Renal cortical epithelial cell (primary cell): Measurements from ENCODE around the gene CTNND1. TPM values are rescaled to one million over a fixed set of nuclear protein-coding genes. Genes with fewer than 3 reads are reported as not detected.
A peak's percentile ranks its signal among the peaks of the same experiment; 100 is the strongest.

Experiments
- DNase-seq: peaks from one replicate; pipeline ENCODE4 v3.0.0-alpha.2; 2011; ENCODE audit warnings: low read depth
- total RNA-seq: library from RNA; depleted of rRNA; stranded (reverse); fragments of >200 nt; gene quantifications from 2 replicates; pipeline ENCODE4 v1.2.3, GENCODE V29; 2014

CTNND1 gene
- total RNA-seq, 1 donor from 2014 or later, result 260 TPM

DNA sequence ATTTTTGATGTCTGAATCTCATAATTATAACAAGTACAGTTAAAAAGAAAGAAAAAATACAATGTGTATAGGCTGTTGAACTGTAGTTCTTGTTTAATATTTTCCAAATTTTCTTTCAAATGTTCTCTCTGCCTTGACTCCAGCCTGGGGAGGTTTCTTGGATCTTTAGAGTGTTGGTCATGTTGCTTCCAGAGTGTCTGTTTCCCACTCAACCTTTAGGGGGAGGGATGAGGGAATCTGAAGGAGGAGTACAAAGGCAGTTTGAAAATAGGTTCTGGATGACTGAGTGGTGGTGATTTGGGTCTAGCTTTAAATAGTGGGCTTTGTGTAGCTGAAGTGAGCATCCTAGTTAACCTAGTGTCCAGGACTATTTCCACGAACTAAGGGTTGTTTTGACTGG lies 2.0 kb downstream of the CTNND1 start:
- DNase-seq, result peak; percentile 72

DNA sequence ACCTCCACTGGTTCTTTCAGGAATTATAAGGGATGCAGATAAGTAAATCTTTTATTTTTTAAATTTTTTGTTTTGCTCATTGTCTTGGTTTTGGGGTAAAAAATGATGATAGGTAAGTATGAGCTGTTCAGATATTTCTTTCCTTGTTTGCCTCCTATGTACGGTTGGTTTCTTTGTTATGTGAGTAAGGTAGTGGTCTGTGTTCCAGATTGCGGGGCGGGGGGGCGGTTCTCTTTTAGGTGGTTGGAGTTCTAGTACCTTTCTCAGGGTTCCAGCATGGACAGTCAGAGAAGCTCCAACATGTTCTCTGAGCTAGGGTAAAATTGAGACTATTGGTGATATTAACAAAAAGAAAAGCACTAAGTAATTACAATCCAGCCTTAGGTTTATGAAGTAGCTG lies 2.4 kb downstream of the CTNND1 start:
- no peak for DNase-seq

DNA sequence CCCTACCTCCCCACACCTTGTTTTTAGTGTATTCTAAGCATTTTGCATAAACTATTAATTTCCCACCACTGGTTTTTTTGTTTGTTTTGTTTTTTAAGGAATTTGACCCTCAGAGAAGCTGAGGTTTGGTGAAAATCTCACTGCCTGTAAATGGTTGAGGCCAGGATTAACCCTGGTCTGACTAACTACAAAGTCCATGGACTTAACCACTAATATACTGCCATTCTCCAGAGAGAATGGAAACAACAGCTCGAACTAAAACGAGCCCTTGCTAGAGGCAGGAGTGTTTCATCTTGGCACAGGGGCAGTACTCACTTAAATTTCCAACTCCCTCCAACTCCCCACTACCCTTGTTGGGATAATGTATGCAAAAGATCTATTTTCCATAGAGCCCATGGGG lies 3.0 kb downstream of the CTNND1 start:
- DNase-seq, result peak; percentile 54

DNA sequence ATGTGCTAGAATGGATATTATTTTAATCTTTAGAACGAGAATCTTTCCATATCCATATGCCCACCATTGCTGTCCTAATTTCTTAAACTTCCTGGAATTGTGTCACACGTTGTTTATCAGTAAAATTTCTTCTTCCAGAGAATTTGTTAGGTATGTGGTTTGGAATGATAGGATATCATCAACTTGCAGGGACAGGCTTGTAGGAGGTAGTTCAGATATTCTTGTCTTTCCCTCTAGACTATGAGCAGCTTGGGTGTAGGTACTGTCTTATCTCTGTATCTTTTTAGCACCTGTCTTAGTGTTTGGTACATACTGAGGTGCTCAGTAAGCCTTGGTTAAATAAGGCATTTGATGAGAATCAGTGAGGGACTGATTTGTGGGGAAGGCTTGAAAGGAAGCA lies 3.4 kb downstream of the CTNND1 start:
- DNase-seq, result no peak

DNA sequence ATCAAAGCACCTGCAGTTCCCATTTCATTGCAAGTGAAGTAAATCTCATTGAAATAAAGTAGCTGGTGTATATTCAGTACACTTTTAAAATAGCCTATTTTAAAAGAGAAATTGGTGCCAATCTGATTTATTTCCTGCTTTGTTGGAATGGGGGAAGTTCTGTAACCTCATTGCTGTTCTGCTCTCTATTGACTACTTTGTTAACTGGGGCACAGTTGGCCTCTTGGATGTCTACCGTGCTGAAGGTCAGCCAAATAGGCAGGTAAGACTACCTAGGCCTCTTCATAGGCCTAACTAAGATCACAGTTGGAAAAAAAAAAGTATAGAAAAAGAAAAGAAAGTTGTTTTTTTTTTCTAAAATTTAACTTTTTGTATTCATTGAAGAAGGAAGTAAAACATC lies 9.2 kb downstream of the CTNND1 start:
- no peak for DNase-seq

DNA sequence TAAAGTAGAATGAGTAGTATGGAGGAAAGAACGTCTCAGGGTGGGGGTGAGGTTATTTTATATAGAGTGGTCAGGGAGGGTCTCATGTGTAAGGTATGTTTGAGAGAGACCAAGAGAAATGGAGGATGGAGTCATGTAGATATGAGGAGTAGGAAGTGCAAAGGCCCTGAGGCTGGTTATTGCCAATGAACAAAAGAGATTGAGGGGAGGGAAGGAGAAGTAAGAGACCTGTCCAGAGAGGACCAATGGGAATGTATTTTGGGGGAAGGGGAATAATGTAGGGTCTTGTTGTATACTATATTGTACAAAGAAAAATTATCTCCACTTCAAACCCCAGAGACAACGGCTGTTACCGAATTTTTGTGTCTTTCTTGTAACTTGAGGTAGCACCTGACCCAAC lies 9.8 kb downstream of the CTNND1 start:
- DNase-seq, result no peak

DNA sequence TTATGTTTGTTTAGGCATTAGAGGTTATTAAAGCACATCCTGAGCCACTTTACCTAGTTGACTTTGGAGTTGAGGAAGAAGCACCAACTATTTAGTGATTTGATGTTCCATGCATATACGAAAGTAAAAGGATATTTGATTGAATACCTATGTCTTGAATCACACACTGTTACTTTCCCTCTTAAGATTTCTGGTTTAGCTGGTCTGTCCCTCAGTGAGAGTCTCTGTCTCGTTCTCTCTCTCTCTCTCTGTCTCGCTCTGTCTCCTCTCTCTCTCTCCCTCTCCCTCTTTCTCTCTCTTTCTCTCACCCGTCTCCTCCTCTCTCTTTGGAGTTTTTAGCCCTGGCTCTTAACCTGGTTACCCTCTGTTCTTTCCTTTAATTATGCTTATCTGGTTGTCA lies 11.0 kb downstream of the CTNND1 start:
- peak; percentile 50 for DNase-seq

DNA sequence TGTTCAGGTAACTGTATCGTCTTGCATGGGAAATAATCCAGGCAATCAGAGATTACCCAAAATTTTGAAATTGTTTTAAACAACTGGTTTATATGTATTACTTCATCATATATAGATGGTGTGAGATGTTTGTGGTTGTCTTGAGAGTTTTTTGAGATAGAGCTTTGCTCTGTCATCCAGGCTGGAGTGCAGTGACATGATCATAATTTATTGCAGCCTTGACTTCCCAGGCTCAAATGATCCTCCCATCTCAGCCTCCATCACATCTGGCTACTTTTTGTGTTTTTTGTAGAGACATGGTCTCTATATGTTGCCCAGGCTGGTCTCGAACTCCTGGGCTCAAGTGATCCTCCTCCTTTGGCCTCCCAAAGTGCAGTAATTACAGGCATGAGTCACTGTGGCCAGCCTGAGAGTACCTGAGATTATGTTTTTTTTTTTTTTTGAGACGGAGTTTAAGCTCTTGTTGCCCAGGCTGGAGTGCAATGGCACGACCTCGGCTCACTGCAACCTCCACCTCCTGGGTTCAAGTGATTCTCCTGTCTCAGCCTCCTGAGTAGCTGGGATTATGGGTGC lies 11.5 kb downstream of the CTNND1 start:
- DNase-seq, result no peak

DNA sequence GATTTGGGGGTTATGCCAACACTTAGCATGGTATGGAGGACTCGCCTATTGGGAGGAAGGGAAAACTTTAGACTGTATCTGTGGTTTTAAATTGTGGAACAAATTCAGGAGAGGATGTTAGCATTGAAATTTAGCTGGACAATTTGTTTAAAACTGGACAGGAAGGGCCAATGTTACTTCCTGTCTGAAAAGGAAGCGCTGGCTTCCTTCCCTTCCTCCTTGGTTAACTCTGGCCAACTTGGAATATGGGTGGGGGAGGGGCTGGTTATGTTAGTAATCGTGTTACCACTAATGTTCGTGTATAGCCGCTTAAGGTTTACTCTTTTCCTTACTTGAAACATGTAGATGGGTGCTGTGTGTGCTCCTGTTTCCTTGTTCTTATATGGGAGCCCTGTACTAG lies 13.9 kb downstream of the CTNND1 start:
- no peak for DNase-seq

DNA sequence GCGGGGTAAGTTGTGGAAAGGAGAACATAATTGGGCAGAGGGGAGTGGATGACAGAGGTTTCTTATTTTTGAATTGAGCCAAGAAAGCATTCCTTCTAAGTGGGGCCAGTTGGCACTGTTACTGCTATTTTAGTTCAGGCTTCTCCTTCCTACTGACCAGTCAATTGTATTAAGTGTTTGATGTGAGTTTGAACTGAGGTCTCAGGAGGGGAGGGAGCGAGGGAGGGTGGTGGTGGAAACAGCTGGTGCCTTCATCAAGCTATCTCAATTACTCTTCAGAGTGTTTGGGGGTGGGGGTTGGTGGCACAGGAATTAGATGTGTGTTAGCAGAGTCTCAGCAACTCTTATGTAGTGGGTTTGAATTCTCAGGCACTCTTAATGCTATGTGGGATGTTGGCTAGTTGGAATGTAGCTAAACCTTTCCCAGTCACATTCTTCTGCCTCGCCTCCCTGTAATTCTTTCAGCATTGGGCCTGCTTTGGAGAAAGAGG lies 14.5 kb downstream of the CTNND1 start:
- peak; percentile 79 for DNase-seq

DNA sequence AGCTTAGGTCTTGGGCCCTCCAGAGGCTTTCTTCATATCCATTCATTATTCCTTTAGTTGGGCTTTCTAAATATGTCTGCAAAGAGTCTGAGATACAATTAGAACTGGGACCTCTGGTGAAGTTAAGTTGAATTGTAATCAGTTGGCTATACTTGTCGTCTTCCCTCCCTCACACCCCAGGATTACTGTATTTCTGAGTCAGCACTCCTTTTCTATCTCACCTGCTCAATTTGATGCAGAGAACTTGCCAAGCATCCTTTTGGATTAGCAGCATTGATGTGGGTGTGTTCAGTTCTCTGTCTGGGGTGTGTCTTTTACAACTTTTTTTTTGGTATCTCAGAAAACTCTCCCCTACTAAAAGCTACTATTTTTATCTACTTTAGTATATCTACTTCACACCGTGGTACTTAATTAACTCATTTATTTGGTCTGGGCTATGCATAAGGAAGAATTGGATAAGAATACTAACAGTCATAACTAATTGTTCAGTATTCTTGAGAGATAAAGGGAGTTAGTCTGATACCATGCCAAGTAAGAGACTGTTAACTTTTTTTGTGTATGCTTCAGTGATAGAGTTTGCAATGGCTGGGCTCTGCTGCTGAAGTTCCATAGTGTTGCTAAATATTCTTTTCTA lies 15.1 kb downstream of the CTNND1 start:
- DNase-seq, result no peak

DNA sequence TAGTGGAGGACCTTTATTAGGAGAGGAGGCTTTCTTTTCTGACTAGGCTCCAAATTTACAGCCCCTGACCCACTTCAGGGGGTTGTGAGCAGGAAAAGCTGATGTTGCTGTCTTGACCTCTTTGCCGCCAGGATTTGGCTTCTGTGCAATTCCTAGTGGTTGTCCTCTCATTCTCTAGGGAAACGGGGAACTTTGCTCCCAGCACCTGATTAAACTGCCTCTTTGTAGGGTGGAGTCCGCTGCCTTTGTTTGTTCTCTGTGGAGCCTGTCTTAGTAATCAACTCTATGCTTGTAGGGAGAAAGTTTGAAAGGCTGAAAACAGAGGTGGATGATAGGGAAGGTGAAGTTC lies 16.3 kb downstream of the CTNND1 start:
- peak; percentile 86 for DNase-seq

DNA sequence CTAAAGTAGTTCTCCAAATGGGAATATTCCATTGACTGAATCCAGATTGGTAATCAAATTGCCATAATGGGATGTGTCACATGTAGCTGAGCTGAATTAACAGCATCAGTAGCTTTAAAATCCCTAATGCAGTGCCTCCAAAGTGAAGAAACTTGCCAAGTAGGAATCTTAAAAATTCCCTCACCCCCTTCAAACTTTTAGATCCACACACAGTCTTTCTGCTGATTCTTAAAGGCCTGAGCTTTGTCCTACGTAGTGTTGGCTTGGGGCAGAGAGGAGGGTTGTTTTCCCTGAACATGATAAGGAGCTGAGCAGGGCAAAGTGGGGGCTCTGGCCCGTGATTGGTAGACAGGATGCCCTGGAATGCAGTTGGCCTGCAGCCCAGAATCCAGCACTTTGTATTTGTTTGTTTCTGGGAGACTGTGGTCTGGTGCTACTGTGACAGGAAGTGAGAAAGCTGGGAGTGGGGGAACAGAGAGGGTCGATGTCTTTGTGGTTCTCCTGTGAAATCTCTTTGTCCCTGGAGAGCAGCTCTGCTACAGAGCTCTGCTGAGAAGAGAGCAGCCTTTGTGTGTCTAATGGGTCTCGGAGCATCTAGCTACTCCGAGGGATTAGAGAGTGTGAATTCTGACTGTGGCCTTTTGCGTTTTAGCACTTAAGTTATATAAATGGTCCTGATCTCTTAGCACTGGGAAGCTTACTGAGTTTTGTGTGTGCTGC lies 16.9 kb downstream of the CTNND1 start:
- peak; percentile 99 for DNase-seq

DNA sequence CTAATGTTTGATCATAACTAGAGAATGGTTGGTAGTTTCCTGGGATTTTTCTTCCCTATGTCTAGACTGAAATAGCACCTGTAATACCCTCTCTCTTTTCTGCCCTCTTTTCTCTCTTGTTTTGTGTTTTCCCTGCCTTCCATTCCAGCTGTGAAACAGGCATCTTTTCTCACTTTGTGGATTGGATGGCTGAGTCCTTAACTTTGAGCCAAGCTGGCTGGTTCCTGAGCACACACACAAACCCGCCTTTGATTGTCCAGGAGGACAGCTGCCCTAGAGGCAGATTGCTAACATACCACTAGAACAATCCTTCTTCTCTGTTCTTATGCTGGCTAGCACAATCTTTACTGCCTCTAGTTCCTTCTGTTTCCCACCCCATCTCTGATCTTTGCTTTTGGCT lies 17.7 kb downstream of the CTNND1 start:
- peak; percentile 88 for DNase-seq

DNA sequence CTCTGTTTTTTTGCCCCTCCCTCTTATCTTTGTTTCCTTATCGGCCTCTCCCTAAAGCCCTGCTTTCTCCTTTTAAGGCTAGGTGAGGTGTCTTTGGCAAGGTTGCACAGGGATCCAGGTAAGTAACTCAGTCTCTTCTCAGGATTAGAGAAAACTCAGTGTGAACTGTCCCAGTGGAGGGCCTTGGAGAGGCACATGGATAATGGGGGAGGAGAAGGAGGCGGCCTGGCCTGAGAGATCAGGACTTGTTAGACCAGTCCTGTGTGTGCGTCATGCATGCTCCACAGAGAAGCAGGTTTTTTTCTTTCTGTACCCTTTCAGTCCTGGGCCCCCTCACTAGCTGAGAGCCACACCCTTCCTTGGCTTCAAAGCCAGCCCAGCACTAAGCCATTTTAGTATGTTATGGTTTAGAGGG lies 19.9 kb downstream of the CTNND1 start:
- peak; percentile 61 for DNase-seq

DNA sequence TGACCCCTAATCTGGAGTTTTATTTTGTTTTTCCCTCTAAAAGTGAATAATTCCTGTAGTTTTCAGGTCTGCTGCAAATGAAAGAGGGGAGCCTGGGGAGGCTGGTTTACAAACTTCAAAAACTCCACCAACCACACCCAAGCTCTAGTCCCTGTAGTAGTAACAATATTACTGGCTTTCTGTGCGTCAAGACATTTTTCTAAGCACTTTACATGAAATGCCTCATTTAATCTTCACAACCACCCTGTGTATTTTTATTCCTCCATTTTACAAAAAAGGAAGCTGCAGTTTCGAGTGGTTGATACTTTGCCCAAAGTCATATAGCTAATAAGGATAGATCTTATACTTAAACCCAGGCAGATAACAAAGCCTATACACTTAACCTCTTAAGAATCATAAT lies 23.5 kb downstream of the CTNND1 start:
- no peak for DNase-seq

DNA sequence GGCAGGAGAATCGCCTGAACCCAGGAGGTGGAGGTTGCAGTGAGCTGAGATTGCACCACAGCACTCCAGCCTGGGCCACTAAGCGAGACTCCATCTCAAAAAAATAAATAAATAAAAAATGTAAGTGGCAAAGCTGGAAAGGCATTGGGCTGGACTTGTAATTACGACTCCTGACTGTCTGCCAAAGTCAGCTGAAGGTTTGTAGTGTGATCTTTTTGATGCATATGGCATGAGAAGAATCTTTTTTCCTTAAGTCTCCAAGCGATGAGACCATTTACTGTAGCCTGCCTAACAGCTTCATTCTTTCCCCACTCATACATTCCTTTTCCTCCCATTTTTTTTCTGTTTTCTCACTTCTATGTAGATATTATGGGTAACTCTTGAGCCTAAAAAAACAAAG lies 24.8 kb downstream of the CTNND1 start:
- DNase-seq, result no peak

DNA sequence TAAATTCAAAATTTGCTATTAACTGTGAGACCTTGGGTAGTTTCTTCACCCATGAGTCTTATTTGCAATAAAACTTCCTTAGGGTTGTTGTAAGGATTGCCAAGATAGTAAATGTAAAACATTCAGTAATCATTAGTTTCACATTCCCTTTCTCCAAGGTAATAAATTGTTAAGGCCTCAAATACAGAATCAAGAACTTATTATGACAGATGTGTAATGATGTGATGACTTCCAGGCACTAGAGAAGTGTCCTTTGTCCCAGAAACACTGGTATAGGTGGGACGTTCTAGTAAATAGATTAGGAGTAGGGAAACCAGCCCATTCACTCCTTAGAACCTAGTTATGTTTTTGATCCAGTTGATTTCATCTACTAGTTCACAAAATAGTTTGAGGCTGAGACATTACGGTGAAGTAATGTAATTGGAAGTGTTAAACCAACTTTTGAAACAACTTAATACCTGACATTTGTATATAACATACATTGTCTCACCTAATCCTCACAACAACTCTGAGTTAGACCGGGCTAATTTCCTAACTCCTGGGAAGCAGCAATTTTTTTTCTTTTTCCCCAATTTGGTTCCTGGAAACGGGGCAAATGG lies 25.5 kb downstream of the CTNND1 start:
- DNase-seq, result no peak

DNA sequence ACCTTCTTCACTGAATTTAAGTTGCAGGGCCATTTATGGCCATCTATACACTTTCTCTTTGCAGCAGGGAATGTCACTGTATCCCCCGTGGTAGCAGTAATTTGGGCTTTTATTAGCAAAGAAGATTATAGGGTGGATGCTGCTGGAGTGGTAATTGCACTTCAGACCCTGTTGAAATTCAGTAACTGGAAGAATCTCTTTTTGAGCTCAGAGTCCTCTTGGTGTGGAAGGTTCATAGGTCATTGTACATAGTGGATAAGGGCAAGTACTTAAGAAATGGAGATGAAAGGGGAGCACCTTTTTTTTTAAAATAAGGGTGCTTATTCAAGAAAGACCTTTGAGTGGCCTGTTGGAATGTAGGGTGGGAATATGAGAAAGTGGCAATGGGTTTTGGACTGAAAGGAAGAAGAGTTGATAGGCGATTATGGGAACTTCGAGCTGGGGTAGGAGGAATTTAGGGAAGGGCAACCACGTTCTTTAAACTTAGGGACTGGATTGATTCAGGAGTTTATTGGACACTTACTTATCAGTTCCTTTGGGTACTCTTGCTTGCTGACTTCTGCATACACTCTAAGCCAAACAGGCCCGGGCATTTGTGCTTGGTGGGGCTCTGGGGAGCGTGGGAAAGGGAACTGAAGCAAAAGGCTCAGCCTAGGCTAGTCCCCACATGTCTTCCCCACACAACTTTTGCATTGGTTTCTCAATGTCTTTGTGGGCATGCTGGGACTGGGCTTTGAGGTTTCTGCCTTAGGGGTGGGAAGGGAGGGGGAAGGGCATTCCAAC lies 26.5 kb downstream of the CTNND1 start:
- peak; percentile 59 for DNase-seq

DNA sequence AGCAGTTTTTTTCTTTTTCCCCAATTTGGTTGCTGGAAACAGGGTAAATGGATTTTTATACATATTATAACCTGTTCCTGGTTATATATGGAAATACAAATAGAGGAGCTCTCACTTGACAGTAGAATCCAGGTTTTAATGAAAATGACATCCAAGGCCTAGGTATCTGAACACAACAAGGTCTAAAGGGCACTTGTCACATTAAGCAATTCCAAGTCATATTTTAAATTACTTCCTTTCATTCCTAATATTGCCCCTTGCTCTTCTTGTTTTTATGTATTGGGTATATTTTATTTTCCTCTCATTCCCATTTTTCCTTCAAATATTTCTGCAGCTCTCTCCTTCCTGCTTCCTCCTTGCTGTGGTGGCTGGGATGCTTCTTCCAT lies 27.1 kb downstream of the CTNND1 start:
- DNase-seq, result no peak

DNA sequence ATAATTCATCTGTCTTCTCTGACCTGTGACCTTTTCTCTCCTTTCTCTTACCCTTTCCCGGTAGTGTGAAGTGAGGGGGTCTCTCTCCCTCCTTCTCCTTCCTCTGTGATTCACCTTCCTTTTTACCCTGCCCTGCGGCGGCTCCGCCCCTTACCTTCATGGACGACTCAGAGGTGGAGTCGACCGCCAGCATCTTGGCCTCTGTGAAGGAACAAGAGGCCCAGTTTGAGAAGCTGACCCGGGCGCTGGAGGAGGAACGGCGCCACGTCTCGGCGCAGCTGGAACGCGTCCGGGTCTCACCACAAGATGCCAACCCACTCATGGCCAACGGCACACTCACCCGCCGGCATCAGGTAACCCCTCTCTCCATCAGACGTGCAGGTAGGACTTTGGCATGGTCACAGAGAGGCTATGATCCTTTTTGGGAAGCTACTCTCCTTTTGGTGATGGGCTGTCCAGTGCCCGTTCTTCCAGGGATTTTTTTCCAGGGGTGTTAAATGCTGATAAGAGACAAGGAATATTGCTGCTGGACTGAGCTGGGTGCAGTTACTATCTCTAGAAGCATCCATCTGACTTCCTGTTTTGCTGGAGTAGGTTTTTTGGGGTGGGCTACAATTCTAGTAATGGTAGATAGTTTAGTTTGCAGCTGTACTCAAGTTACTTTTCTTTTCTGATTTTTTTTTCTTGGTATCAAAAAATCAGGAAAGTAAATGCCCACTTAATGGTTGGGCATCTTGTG lies 29.9 kb downstream of the CTNND1 start:
- DNase-seq, result no peak
